Activated T-helper 1 cell treated with anti-CD3 and anti-CD28 coated beads, Interleukin-2, amount 50 U/mL, for 16 hours (primary cell): ENCODE data around the gene LHX3.

Experiments
- DNase-seq, 2 donors: peaks; one replicate each; pipeline ENCODE4 v3.0.0-alpha.2; 2020; ENCODE audit warnings: low read depth in 1 of 2, low spot score in 1 of 2

The LHX3 gene

GRCh38 chr9:136193891-136194279 is 11.0 kb downstream of the LHX3 start:
- DNase-seq: no peak

GRCh38 chr9:136193127-136193890 is 11.6 kb downstream of the LHX3 start:
- no peak for DNase-seq

GRCh38 chr9:136192289-136193126 is 12.4 kb downstream of the LHX3 start:
- DNase-seq: no peak

- no peak for DNase-seq
These were observed 13.0 kb downstream of the LHX3 start for GRCh38 chr9:136191960-136192286.

- no peak for DNase-seq
These were observed 13.6 kb downstream of the LHX3 start for GRCh38 chr9:136191099-136191959.

GRCh38 chr9:136190656-136191055 is 14.3 kb downstream of the LHX3 start:
- no peak for DNase-seq

- no peak for DNase-seq
These were observed 14.7 kb downstream of the LHX3 start for GRCh38 chr9:136190237-136190601.

- DNase-seq: no peak
These were observed 15.3 kb downstream of the LHX3 start for GRCh38 chr9:136189394-136190236.

- DNase-seq: no peak
These were observed 17.0 kb downstream of the LHX3 start for GRCh38 chr9:136187683-136188586.

- no peak for DNase-seq
These were observed 17.7 kb downstream of the LHX3 start for GRCh38 chr9:136187197-136187596.

- DNase-seq: no peak
These were observed 18.5 kb downstream of the LHX3 start for GRCh38 chr9:136186386-136186785.

- DNase-seq: no peak
These were observed 19.1 kb downstream of the LHX3 start for GRCh38 chr9:136185596-136186366.

GRCh38 chr9:136185066-136185465 is 19.9 kb downstream of the LHX3 start:
- no peak for DNase-seq

GRCh38 chr9:136182850-136183422 is 22.0 kb downstream of the LHX3 start:
- DNase-seq: no peak

GRCh38 chr9:136182420-136182787 is 22.5 kb downstream of the LHX3 start:
- no peak for DNase-seq

- no peak for DNase-seq
These were observed 23.0 kb downstream of the LHX3 start for GRCh38 chr9:136181784-136182419.

- DNase-seq: no peak
These were observed 24.3 kb downstream of the LHX3 start for GRCh38 chr9:136180586-136180985.

- no peak for DNase-seq
These were observed 25.2 kb downstream of the LHX3 start for GRCh38 chr9:136179761-136180160.
